Stimulated activated CD4-positive, alpha-beta T cell treated with anti-CD3 and anti-CD28 coated beads, Interleukin-15, amount 100 ng/mL, for 48 hours (primary cell): ENCODE data around the gene SNN.

Source experiments
- DNase-seq, 2 donors: peaks; one replicate each; pipeline ENCODE4 v3.0.0-alpha.2; 2020; ENCODE audit warnings: low read depth in 2 of 2

SNN gene

GRCh38 chr16:11699234-11699894 lies 31.1 kb downstream of the SNN start:
- no peak for DNase-seq

GRCh38 chr16:11700264-11701029 lies 32.2 kb downstream of the SNN start:
- no peak for DNase-seq

DNA sequence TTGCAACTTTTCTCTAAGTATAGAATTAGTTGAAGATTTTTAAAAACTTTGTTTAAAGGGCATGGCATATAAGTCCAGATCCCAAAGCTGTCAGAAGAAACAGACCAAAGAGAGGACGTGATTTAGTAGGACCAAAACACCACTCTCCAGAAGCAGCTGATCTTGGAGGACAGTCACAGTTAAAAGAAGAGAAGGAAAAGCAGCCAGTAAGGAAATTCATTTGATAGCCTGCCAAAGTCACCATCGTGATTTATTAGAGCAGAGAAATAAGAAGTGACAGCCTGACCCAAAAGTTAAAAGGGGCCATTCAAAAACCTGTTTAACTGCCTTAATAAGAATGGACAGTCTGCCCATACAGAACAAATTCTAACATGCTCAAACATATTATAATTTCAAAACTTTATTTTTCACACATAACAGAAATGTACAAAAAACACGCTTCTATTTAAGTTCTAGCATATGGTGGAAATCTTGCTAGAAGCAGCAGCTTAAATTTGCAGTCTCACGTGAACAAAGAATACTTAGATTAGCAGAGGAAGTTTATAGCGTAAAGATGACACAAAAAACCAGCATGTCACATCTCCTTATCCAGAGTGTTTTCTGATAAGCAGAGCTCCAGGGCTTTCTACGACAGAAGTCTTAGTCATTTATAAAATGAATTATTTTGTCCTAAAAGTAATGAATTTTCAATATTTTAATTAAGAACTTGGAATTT lies 37.2 kb downstream of the SNN start:
- DNase-seq = no peak

DNA sequence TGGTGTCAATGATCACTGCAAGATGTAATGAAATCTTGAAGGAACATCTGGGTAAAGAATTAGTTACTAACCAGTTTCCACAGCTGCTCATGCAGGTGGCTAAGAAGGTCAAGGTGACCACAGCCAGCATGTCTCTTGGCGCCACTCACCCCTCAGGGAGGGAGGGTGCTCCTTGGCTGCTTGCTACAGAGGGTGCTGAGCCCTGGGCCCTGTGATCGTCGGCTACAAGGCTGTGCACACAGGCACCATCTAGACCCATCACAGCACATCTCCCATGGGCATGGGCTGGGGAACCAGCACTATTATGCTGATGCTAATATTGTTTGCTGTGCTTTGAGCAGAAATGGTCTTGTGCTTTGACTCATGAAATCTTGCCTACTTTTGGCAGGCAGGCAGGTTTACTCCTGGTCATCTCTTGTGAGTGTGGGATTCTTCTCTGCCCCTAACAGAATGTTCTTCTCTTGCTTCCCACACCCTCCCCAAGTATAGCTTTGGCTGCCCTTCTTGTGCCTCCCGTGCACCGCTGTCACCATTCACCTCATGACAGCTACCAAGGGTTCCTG lies 38.0 kb downstream of the SNN start:
- no peak for DNase-seq

- DNase-seq = no peak
Measured at GRCh38 chr16:11707679-11708197, 39.5 kb downstream of the SNN start.

DNA sequence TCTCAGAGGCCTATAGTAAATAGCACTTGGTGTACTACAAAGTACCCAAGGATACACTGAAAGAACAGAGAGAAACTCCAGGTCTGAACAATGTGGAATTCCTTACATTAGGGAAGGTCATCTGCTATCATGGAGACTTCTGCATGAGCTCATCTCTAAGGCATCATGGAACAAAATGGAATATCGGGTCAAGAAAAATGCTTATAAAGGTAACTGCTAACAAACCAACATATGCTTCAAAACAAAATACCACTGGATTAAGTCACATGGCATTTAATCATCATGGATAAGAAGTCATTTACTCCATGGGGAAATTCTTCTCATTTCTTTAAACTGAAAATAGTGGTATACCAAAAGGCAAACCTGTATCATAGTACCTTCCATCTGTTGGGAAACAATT lies 40.2 kb downstream of the SNN start:
- no peak for DNase-seq

DNA sequence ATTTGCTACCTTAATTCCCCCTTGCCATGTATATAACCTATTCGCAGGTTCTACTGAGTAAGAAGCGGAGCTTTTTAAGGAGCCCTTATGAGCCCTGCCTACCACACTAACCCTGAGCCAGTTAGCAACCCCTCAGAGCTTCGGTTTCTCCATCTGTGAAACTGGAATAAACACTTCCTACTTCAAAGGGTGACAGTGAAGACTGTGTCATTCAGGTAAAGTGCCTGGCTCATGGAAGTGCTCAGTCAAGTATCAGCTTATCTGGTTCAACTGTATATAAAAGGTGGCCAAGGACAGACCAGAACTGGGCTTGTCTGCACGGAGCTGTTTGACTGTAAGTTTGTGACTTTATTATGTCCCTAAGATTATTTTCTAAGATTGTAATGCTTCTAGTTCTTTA lies 43.4 kb downstream of the SNN start:
- no peak for DNase-seq

DNA sequence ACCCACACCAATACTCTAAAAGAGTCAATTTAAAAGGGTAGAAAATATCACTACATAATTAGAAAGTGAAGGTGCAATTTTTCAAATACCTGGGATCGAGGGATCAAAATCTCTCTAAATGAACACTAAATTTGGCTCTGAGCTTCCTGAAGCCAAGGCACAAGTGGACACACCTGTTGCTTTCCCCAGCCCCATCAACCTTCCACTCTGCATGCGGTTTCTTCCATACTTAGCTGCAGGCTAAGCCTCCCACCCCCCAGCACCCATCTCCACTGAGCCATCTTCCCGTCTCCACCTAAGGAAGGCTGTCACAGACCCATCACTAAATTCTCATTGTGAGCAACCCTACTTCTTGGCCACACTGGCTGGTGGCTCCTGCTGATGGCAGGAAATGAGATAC lies 43.9 kb downstream of the SNN start:
- DNase-seq = no peak

- no peak for DNase-seq
Measured at GRCh38 chr16:11715246-11715947, 47.1 kb downstream of the SNN start.

DNA sequence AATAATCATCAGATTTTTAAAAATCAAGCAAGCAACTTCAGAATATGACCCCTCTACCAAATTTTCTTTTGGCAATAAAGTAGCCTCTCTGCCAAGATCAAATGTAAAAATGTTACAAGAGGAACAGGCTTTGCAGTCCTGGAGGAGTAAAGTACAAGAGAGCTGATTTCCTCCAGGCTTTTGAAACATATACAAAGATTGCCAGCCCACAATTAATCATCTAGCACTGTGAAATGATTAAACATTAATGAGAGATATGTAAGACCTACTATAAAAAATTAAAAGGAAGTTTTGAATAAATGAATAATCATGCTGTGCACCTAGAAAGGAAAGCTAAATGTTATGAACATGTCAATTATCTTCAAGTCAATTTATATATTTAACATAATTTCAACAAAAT lies 48.1 kb downstream of the SNN start:
- DNase-seq = no peak

- DNase-seq = no peak
Measured at GRCh38 chr16:11717811-11718210, 49.6 kb downstream of the SNN start.

GRCh38 chr16:11719171-11719570 lies 50.9 kb downstream of the SNN start:
- DNase-seq = no peak

- no peak for DNase-seq
Measured at GRCh38 chr16:11719762-11720161, 51.5 kb downstream of the SNN start.

DNA sequence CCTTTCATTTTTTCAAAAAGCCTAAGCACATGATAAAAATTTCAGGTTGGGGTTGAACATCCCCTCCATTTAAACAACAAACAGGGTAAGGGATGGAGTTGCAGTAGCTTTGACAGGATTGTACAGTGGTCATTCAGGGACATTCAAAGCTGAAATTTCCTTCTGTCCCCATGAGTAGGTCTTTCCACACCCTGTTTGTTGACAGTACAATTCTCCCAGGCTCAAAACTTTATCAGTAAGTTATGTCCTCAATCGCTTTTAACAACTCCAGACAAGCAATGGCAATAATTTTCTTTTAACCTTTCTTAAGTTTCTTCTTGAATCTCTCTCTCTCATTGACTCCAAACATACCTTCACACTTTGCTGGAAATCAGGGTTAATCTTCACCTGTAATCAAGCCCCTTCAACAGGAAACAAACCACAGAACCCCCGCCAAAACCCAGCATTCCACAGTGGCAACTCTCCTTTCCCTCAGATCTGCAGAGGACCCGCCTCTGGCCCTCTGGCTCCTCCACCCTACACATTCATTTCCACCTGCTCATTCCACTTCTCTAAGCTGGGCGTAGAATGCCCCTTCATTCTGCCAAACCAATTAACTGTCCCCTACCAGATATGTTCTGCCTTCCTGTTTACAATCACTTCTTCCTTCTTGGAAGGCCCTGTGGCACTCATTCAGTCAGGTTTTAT lies 53.7 kb downstream of the SNN start:
- no peak for DNase-seq

DNA sequence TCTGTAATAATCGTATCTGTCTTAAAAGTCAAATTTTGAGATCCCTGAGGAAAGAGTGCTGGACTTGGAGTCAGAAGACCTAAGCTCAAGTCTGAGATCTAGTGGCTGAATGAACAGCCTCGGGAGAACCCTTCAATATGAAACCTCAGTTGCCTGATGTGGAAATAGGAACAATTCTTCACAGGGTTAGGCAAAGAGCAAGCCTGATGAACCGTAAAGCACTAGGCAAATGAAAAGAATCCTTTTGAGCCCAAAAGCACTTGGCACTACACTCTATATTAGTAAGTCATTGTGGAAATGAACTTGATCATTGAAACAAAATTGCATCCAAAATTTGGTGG lies 54.2 kb downstream of the SNN start:
- DNase-seq = no peak

DNA sequence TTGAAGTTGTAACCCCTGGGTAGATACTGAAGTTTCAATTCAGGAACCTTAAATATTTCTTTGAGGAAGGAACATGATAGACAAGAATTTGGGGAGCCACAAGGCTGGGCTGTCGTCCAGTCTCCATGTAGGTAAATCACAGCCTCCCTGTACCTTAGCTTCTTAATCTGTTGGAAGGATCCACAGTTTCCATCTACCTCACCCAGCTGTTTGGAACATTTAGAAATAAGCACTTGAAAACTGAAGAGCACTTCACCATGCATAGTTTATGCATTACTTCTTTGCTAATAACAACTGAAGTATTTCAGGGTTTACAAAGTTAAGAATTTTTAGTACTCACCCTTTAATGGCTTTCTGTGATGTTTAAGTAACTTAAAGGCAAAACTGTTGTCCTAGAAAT lies 57.2 kb downstream of the SNN start:
- DNase-seq = no peak

GRCh38 chr16:11726008-11726407 lies 57.8 kb downstream of the SNN start:
- no peak for DNase-seq

DNA sequence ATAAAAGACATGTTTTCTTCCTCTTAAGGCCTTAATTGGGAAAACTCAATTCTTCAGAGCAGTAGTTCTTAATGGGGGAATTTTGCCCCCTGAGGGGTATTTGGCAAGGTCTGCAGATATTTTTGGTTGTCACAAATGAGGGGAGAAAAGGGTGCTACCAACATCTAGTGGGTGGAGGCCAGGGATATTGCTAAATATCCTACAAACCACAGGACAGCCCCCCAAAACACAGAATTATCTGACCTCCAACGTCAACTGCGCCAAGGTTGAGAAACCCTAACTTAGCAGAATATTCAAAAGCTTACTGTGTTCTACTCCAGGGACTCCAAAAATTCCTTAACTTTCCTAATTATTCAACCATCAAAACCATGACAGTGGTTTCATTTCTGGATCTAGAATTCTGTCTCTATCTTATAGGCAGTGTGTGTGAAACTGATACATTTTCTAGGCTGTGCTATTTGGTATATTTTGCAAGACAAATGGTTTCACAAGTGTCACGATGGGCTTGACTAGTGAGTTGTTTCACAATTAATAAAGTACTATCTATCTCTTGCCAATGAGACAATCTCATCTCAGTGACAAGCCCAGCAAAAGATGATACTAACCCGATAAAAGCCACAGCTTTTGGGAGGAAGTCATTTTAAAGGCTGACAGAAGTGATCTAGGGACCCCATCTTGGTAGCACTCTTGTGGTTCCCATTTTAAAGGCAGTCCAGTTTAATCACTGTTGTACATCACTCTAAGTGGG lies 59.7 kb downstream of the SNN start:
- DNase-seq = no peak
